Heart right ventricle (tissue), 16 donors: ENCODE results near the gene GRIN3A. TPM values are rescaled to one million over a fixed set of nuclear protein-coding genes. Genes with fewer than 3 reads are reported as not detected.

Experiments used
- ATAC-seq, 8 donors: fragments of 200-7000 bp; cut with Tn5 transposase; one replicate each; pipeline ENCODE4 v1.9.1; 2020; ENCODE audit warnings: mild to moderate bottlenecking in 8 of 8, moderate library complexity in 8 of 8, moderate number of reproducible peaks in 1 of 8
- DNase-seq, 2 donors: peaks; one replicate each; pipeline ENCODE4 v3.0.0-alpha.2; 2020
- H3K27ac ChIP-seq, 10 donors: fragments of 200-600 bp; sonication (generic) in 2 of 10; one replicate each; pipeline versions ENCODE4 v1.5.0 to v1.8.0; 2020 to 2022; ENCODE audit warnings: mild to moderate bottlenecking in 3 of 10
- H3K27me3 ChIP-seq, 7 donors: fragments of 200-600 bp; one replicate each; pipeline ENCODE4 v1.8.0; 2021 to 2022; ENCODE audit warnings: mild to moderate bottlenecking in 2 of 7
- H3K36me3 ChIP-seq, 9 donors: fragments of 200-600 bp; sonication (generic) in 1 of 9; one replicate each; pipeline versions ENCODE4 v1.5.0 to v1.8.0; 2020 to 2022; ENCODE audit warnings: mild to moderate bottlenecking in 2 of 9
- H3K4me1 ChIP-seq, 9 donors: fragments of 200-600 bp; sonication (generic) in 1 of 9; one replicate each; pipeline versions ENCODE4 v1.5.0 to v1.8.0; 2020 to 2022; ENCODE audit warnings: mild to moderate bottlenecking in 4 of 9
- H3K4me3 ChIP-seq, 10 donors: fragments of 200-600 bp; sonication (generic) in 2 of 10; one replicate each; pipeline versions ENCODE4 v1.5.0 to v1.8.0; 2020 to 2022; ENCODE audit warnings: mild to moderate bottlenecking in 7 of 10, moderate library complexity in 2 of 10
- H3K9me3 ChIP-seq, 11 donors: fragments of 200-600 bp in 10 of 11; sonication (generic) in 2 of 11; one replicate each; pipeline versions ENCODE4 v1.5.0 to v1.8.0; 2013 to 2022; ENCODE audit warnings: mild to moderate bottlenecking in 2 of 11, control low read depth in 1 of 11, moderate library complexity in 1 of 11
- CTCF ChIP-seq, 9 donors: fragments of 200-600 bp; sonication (generic) in 2 of 9; IDR thresholded peaks; one replicate each; pipeline versions ENCODE4 v1.5.0 to v1.8.0; 2021 to 2022; ENCODE audit warnings: antibody characterized with exemption in 9 of 9, mild to moderate bottlenecking in 5 of 9, moderate library complexity in 1 of 9
- WGBS, 2 donors: extraction: QIAGEN DNeasy Blood & Tissue Kit; methylation state at CpG; one replicate each; pipeline ENCODE4 v1.1.7; 2013; ENCODE audit warnings: inconsistent platforms in 1 of 2; 5-methylcytosine and 5-hydroxymethylcytosine counted together
- intact Hi-C, 10 donors: fragments of 100-400 bp; cut with DNase I; formaldehyde crosslinking; loops; one replicate each; pipeline versions ENCODE4 v1.11.1 to v1.14.2; 2022
- polyA plus RNA-seq, 2 donors: library from polyadenylated mRNA; stranded (reverse); fragments of 200-250 nt; gene quantifications; one replicate each; pipeline ENCODE4 v1.2.3, GENCODE V29; 2013
- total RNA-seq, 10 donors: library from RNA; stranded (reverse); fragmentation: NEBNext Ultra II Directional in 3 of 10; extraction: Animal tissue kit (Norgen Biotek cat#: 25700) in 3 of 10; gene quantifications; one replicate each; pipeline versions ENCODE4 v1.2.1 to v1.2.4, GENCODE V29; 2021 to 2023
- donor health status: Arrhythmogenic right ventricular cardiomyopathy.
- donor health status: ischemic (EF 13 %, LVEDD 7.1; RV severe dilation, severe dysfunction).
- donor health status: healthy with polysubstance abuse.
- donor health status: DM: no; HTN: yes; CAD: no.
- donor health status: DM: no; HTN: no; CAD: no.
- donor health status: ischemic (EF 25% LVEDD 6.9; RV normal size, moderate dysfunction).
- donor health status: ischemic (EF 25% LVEDD 5.7; RV mildly dilated, moderate dysfunction).
- donor health status: healthy.
- donor health status: DM: yes; HTN: yes; CAD: no.
- donor health status: Ischemic cardiomyopathy.
- donor health status: ischemic (EF 35%, LVEDD 5.7; RV mildly dilated, moderate dysfunction).
- donor health status: nonischemic (EF 11% LVEDD 7.7; RV severe dilation, severe dysfunction).
- donor health status: DM: yes; HTN: yes; CAD: no.
- donor health status: PGD.
- donor health status: ischemic (EF 29% LVEDD 5.4; RV normal size, mild dysfunction).
- donor health status: nonischemic (EF 23%, LVEDD 6.1; RV moderate dilation, normal function).

The GRIN3A gene
- total and polyA plus RNA-seq, 12 donors = 0.06 to 1.4 (median 0.33) TPM

DNA sequence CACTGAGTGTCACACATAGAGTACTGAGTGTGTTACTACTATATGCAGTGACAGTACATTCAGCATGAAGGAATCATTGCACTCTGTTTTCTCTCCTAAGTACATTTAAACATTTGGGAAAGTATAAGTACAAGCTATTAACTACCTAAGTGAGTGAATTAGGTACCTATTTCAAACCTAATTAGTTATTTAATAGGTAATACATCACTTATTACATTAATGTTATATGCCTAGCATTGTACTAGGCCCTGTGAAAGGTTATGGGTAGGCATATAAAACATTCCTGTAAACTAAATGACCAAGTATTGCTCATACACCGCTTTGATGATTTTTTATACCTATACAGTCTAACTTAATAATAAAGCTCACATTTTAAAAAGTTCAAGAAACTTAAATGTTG lies 118.0 kb downstream of the GRIN3A start:
- no peak for DNase-seq

GRCh38 chr9:101618698-101619097 lies 119.7 kb downstream of the GRIN3A start:
- no peak for DNase-seq
- peaks cover 0 to 4% (median 0%) of the 10 kb centered on the region in 11 donors for H3K9me3 ChIP-seq
- H3K36me3 ChIP-seq = no peaks in the 10 kb centered on the region
- intact Hi-C loops = no loop called here
- H3K4me1 ChIP-seq = no peaks in the 10 kb centered on the region
- TF ChIP-seq CTCF (IDR thresholded peaks at IDR 0.05) = no peak
- no peaks in the 10 kb centered on the region for H3K27me3 ChIP-seq
- no peak overlapping the region for H3K27ac ChIP-seq
- no peak overlapping the region for H3K4me3 ChIP-seq
- no peak for ATAC-seq

More for the DNA sequence above, 118.0 kb downstream of the GRIN3A start:
- intact Hi-C loops = no loop called here
- H3K9me3 ChIP-seq = peaks cover 0 to 4% (median 0%) of the 10 kb centered on the region in 11 donors
- ATAC-seq = no peak
- no peak overlapping the region for H3K4me3 ChIP-seq
- no peaks in the 10 kb centered on the region for H3K27me3 ChIP-seq
- H3K36me3 ChIP-seq = no peaks in the 10 kb centered on the region
- no peak for TF ChIP-seq CTCF (IDR thresholded peaks at IDR 0.05)
- H3K27ac ChIP-seq = no peak overlapping the region
- no peaks in the 10 kb centered on the region for H3K4me1 ChIP-seq
- WGBS, 2 donors = 88 to 92% methylated on average over 1 of the region's 1 CpG

GRCh38 chr9:101605547-101605946 lies 132.9 kb downstream of the GRIN3A start:
- ATAC-seq = no peak
- no peaks in the 10 kb centered on the region for H3K36me3 ChIP-seq
- peaks cover 0 to 6% (median 0%) of the 10 kb centered on the region in 9 donors for H3K4me1 ChIP-seq
- DNase-seq = no peak
- H3K4me3 ChIP-seq = no peak overlapping the region
- H3K27ac ChIP-seq = no peak overlapping the region
- H3K27me3 ChIP-seq = peaks cover 0 to 29% (median 11%) of the 10 kb centered on the region in 7 donors
- intact Hi-C loops = loop anchor here in 1 of 10 donors (10.0 kb wide), 1 partner anchor 109 kb away; no protein-coding TSS in a partner anchor
- WGBS, 2 donors = 88 to 91% methylated on average over 3 of the region's 3 CpGs
- TF ChIP-seq CTCF (IDR thresholded peaks at IDR 0.05) = no peak
- no peaks in the 10 kb centered on the region for H3K9me3 ChIP-seq

GRCh38 chr9:101604296-101604695 lies 134.2 kb downstream of the GRIN3A start:
- intact Hi-C loops = loop anchor here in 6 of 10 donors (5.0 to 10.0 kb wide), 3 partner anchors 111 to 133 kb away; partner anchors contain the start of gene GRIN3A (in 2 of the 6)
- DNase-seq (no peak), ATAC-seq (no peak)
- Histone ChIP-seq H3K4me3 (no peak overlapping the region), H3K36me3 (no peaks in the 10 kb centered on the region), H3K9me3 (no peaks in the 10 kb centered on the region), H3K27me3 (peaks cover 0 to 30% (median 11%) of the 10 kb centered on the region in 7 donors), H3K4me1 (peaks cover 0 to 6% (median 0%) of the 10 kb centered on the region in 9 donors), H3K27ac (no peak overlapping the region)
- 65 to 68% methylated on average over 2 of the region's 2 CpGs for WGBS, 2 donors
- TF ChIP-seq CTCF (IDR thresholded peaks at IDR 0.05) = no peak
